GM20000 (cell line): ENCODE measurements around the gene SPINK5.
"Not testable (repeated sequence)": the region's sequence is repeated elsewhere in the genome, so short reads cannot be mapped to it uniquely, and the experiment has no call there.

Source experiments
- DNase-seq: peaks from one replicate; pipeline ENCODE4 v3.0.0; 2012; ENCODE audit warnings: low spot score
- CTCF ChIP-seq: IDR thresholded peaks from 2 replicates; pipeline ENCODE4 v1.5.1; 2012; ENCODE audit warnings: mild to moderate bottlenecking, control low read depth; ENCODE audit errors: extremely low read depth, missing control alignments

Gene SPINK5

GRCh38 chr5:148042881-148043280 is 20.9 kb upstream of the SPINK5 start:
- no peak for DNase-seq
- TF ChIP-seq CTCF, result no peak

GRCh38 chr5:148043705-148044104 is 20.1 kb upstream of the SPINK5 start:
- DNase-seq, result no peak
- TF ChIP-seq CTCF, result no peak

GRCh38 chr5:148055160-148055559 is 8.6 kb upstream of the SPINK5 start:
- not testable (repeated sequence) for DNase-seq

GRCh38 chr5:148060309-148060708 is 3.5 kb upstream of the SPINK5 start:
- DNase-seq, result no peak
- no peak for TF ChIP-seq CTCF

- DNase-seq, result no peak
- TF ChIP-seq CTCF, result no peak
Observed at GRCh38 chr5:148060881-148061280, 2.9 kb upstream of the SPINK5 start.

- TF ChIP-seq CTCF, result no peak
- no peak for DNase-seq
Observed at GRCh38 chr5:148070621-148071020, 6.8 kb downstream of the SPINK5 start.

- TF ChIP-seq CTCF, result no peak
- DNase-seq, result no peak
Observed at GRCh38 chr5:148072207-148072606, 8.4 kb downstream of the SPINK5 start.

GRCh38 chr5:148075529-148075928 is 11.7 kb downstream of the SPINK5 start:
- TF ChIP-seq CTCF, result no peak

More at GRCh38 chr5:148075529-148075928, 11.7 kb downstream of the SPINK5 start:
- no peak for DNase-seq
